A549 (cell line): Measurements from ENCODE around the gene COPB2. TPM values are rescaled to one million over a fixed set of nuclear protein-coding genes. Genes with fewer than 3 reads are reported as not detected.

Experiments
- ATAC-seq, 2 experiments: fragments of 200-7000 bp in 1 of 2; fragments of >200 bp in 1 of 2; cut with Nextera tagmentation in 1 of 2; cut with Tn5 transposase in 1 of 2; 3 replicates each; pipeline versions ENCODE4 v1.8.0 to v1.9.1; 2018 to 2020; ENCODE audit warnings: mild to moderate bottlenecking in 1 of 2, moderate library complexity in 1 of 2
- CTCF ChIA-PET: fragments of 300-600 bp; sonication (Branson Sonifier 250); formaldehyde crosslinking; extraction: SDS; loops from one replicate; lab custom pipeline; 2021; ENCODE audit warnings: antibody characterized with exemption, inconsistent platforms; lab: Yijun Ruan, JAX
- POLR2A ChIA-PET: fragments of 350-600 bp; formaldehyde crosslinking; extraction: SDS; loops from one replicate; lab custom pipeline; 2021; ENCODE audit warnings: antibody characterized with exemption, inconsistent platforms; lab: Yijun Ruan, JAX
- DNase-seq, 2 experiments: peaks; one replicate each; pipeline versions ENCODE4 v3.0.0 to v3.0.0-alpha.2; 2011 to 2016; ENCODE audit warnings: low read depth in 1 of 2, low spot score in 1 of 2
- FAIRE-seq: peaks from 2 replicates; lab custom pipeline; 2011; peaks lifted over from hg19 to GRCh38; lab: Jason Lieb, UNC
- H3K27ac ChIP-seq, 2 experiments: fragments of >200 bp; sonication (Bioruptor Twin); formaldehyde crosslinking; 3 replicates each; pipeline ENCODE4 v1.5.1; 2016 to 2017
- H3K4me1 ChIP-seq: fragments of >200 bp; sonication (Bioruptor Twin); formaldehyde crosslinking; 3 replicates; pipeline ENCODE4 v1.6.1; 2016
- H3K4me2 ChIP-seq: fragments of >200 bp; sonication (Bioruptor Twin); formaldehyde crosslinking; 3 replicates; pipeline ENCODE4 v1.6.1; 2016
- H3K4me3 ChIP-seq: fragments of >200 bp; sonication (Bioruptor Twin); formaldehyde crosslinking; 3 replicates; pipeline ENCODE4 v1.5.1; 2016
- H3K9me3 ChIP-seq: fragments of >200 bp; sonication (Bioruptor Twin); formaldehyde crosslinking; 3 replicates; pipeline ENCODE4 v1.6.1; 2016
- ELK1 ChIP-seq: fragments of 150-350 bp; IDR thresholded peaks from 2 replicates; pipeline ENCODE4 v1.6.1; 2014; ENCODE audit warnings: low read depth, mild to moderate bottlenecking, low read length
- EP300 ChIP-seq, 2 experiments: fragments of >200 bp; sonication (Bioruptor Twin); formaldehyde crosslinking; IDR thresholded peaks; 2 replicates in 1 of 2; 3 replicates in 1 of 2; pipeline ENCODE4 v1.6.1; 2016 to 2017
- FOSB ChIP-seq: fragments of 250-450 bp; sonication (Bioruptor Pico); IDR thresholded peaks from 2 replicates; pipeline ENCODE4 v1.5.0; 2020; ENCODE audit warnings: mild to moderate bottlenecking, moderate library complexity
- FOSL2 ChIP-seq, 2 experiments: fragments of 450-650 bp in 1 of 2; fragments of >200 bp in 1 of 2; sonication (Bioruptor Twin) in 1 of 2; formaldehyde crosslinking; IDR thresholded peaks; 2 replicates each; pipeline versions ENCODE4 v1.5.0 to v1.6.1; 2016 to 2020; ENCODE audit warnings: mild to moderate bottlenecking in 1 of 2, moderate library complexity in 1 of 2
- JUN ChIP-seq, 2 experiments: fragments of >200 bp; sonication (Bioruptor Twin); formaldehyde crosslinking; IDR thresholded peaks; 2 replicates in 1 of 2; 3 replicates in 1 of 2; pipeline ENCODE4 v1.6.1; 2016 to 2017
- JUNB ChIP-seq: fragments of >200 bp; sonication (Bioruptor Twin); formaldehyde crosslinking; IDR thresholded peaks from 2 replicates; pipeline ENCODE4 v1.6.1; 2016
- NPAS2 ChIP-seq: fragments of 250-450 bp; sonication (Bioruptor Pico); IDR thresholded peaks from 2 replicates; pipeline ENCODE4 v1.8.0; 2022; ENCODE audit warnings: mild to moderate bottlenecking, moderate library complexity, borderline replicate concordance
- RNF2 ChIP-seq: fragments of 200-600 bp; sonication (generic); IDR thresholded peaks from 2 replicates; pipeline ENCODE4 v1.6.1; 2016; ENCODE audit warnings: low read depth, mild to moderate bottlenecking, antibody characterized with exemption, moderate library complexity, borderline replicate concordance
- SMC3 ChIP-seq: fragments of >200 bp; sonication (Bioruptor Twin); formaldehyde crosslinking; IDR thresholded peaks from 3 replicates; pipeline ENCODE4 v1.6.1; 2018; ENCODE audit warnings: inconsistent platforms
- ZFP36 ChIP-seq: fragments of 450-650 bp; IDR thresholded peaks from 2 replicates; pipeline ENCODE4 v1.6.1; 2014; ENCODE audit warnings: borderline replicate concordance; ENCODE audit not compliant: partially characterized antibody
- WGBS: methylation state at CpG from one replicate; pipeline ENCODE4 v1.1.6; 2017; ENCODE audit errors: missing lambda C conversion rate; 5-methylcytosine and 5-hydroxymethylcytosine counted together
- polyA plus RNA-seq, 4 experiments: library from polyadenylated mRNA; depleted of rRNA in 3 of 4; stranded (reverse); fragments of >200 nt; fragmentation: RNase III in 1 of 4; extraction: RNeasy Plus Mini Kit Qiagen cat#74134 plus additional on column Dnase treatment in 1 of 4; gene quantifications; 2 replicates in 3 of 4; 3 replicates in 1 of 4; pipeline ENCODE4 v1.2.3, GENCODE V29; 2011 to 2017
- small RNA-seq, 6 experiments: library from RNA; depleted of rRNA; stranded (forward); fragments of <200 nt; gene quantifications; one replicate each; pipeline ENCODE3, GENCODE V24; 2012

COPB2 gene
- polyA plus RNA-seq, 2 of the 4 experiments (the other 2 are of a cell fraction), result 109 to 124 TPM

GRCh38 chr3:139308560-139308959 lies 80.9 kb downstream of the COPB2 start:
- Histone ChIP-seq H3K4me1 (peaks cover 59% of the 10 kb centered on the region), H3K27ac (peak overlapping the region; percentile 88 to 92), H3K4me2 (peak overlapping the region; percentile 72), H3K9me3 (no peaks in the 10 kb centered on the region), H3K4me3 (no peak overlapping the region)
- FAIRE-seq (no peak), DNase-seq (peak; percentile 48 to 56), ATAC-seq (peak; percentile 12 to 48; a peak in 5 of 6 replicates)
- POLR2A ChIA-PET, result no interaction called here
- CTCF ChIA-PET, result interaction anchor here (0.9 to 1.5 kb wide), 4 partner anchors 9 to 197 kb away, joined by 3 to 4 read pairs (median 3); no protein-coding TSS in a partner anchor
- 0% methylated on average over 4 of the region's 4 CpGs for WGBS
- TF ChIP-seq EP300 (IDR thresholded peaks at IDR 0.05) (peak in 1 of 2 experiments; percentile 16; a peak in 1 of 5 replicates), JUNB (peak; percentile 37; the same call in 1 of the 2 replicates), FOSB (CRISPR knock-in tag) (no peak), FOSL2 (IDR thresholded peaks at IDR 0.05) (peak; percentile 44; the same call in 1 of the 2 replicates), FOSL2 (CRISPR knock-in tag; IDR thresholded peaks at IDR 0.05) (peak; percentile 19; the same call in 1 of the 2 replicates)

- ChIA-PET POLR2A (no interaction called here), CTCF (interaction anchor here (0.9 to 1.5 kb wide), 5 partner anchors 9 to 196 kb away, joined by 3 to 4 read pairs (median 3); no protein-coding TSS in a partner anchor)
- Histone ChIP-seq H3K4me1 (peaks cover 60% of the 10 kb centered on the region), H3K4me3 (no peak overlapping the region), H3K27ac (peak overlapping the region; percentile 88 to 92), H3K9me3 (no peaks in the 10 kb centered on the region), H3K4me2 (peak overlapping the region; percentile 72)
- peak in 1 of 2 experiments; percentile 5; a peak in 2 of 6 replicates for ATAC-seq
- 86% methylated on average over 6 of the region's 6 CpGs for WGBS
- TF ChIP-seq ELK1, result no peak
- TF ChIP-seq ZFP36, result no peak
- no peak for TF ChIP-seq SMC3
- 0 out of 5 replicates have a peak, but pooled peaks of 1 of the 2 experiments have one; percentile 6 for TF ChIP-seq JUN (IDR thresholded peaks at IDR 0.05)
- TF ChIP-seq NPAS2 (CRISPR knock-in tag), result no peak
- no peak for TF ChIP-seq RNF2
- no peak for FAIRE-seq
- DNase-seq, result no peak
These were observed 81.6 kb downstream of the COPB2 start for GRCh38 chr3:139307601-139308555.

Small RNAs within 50 kb of the gene (small RNA-seq; reads per million reads assigned to genes)
- 0 reads per million in 6 experiments for gene RF00026

Other genes starting within 250 kb of the COPB2 start
- gene MRPS22, start 45.6 kb downstream of the COPB2 start, polyA plus RNA-seq (2011; rRNA removed), result 37.2 and 57.3 TPM in 2 replicates
- gene MRPS22, start 45.6 kb downstream of the COPB2 start, polyA plus RNA-seq (2017; fragmentation: RNase III; extraction: RNeasy Plus Mini Kit Qiagen cat#74134 plus additional on column Dnase treatment), result 47.3 to 56.4 TPM (median 49.6 TPM) in 3 replicates
- gene RBP2, start 86.9 kb upstream of the COPB2 start, polyA plus RNA-seq (2011; rRNA removed), result not detected in 2 replicates
- gene RBP2, start 86.9 kb upstream of the COPB2 start, polyA plus RNA-seq (2017; fragmentation: RNase III; extraction: RNeasy Plus Mini Kit Qiagen cat#74134 plus additional on column Dnase treatment), result not detected in 3 replicates
- gene RBP1, start 150.1 kb upstream of the COPB2 start, polyA plus RNA-seq (2011; rRNA removed), result 4.3 and 8.2 TPM in 2 replicates
- gene RBP1, start 150.1 kb upstream of the COPB2 start, polyA plus RNA-seq (2017; fragmentation: RNase III; extraction: RNeasy Plus Mini Kit Qiagen cat#74134 plus additional on column Dnase treatment), result 9.1 to 17.8 TPM (median 16.7 TPM) in 3 replicates